Measurements from ENCODE around the gene MTPN.
A peak's percentile ranks its signal among the peaks of the same experiment; 100 is the strongest.

Gene MTPN

GRCh38 chr7:135990258-135990657 lies 13.1 kb upstream of the MTPN start:
- DNase-seq (ENCODE audit: low read depth in 1 of 2, low spot score in 1 of 2), result no peak

GRCh38 chr7:135981958-135982646 lies 4.9 kb upstream of the MTPN start:
- DNase-seq (ENCODE audit: low read depth in 1 of 2, low spot score in 1 of 2), result no peak

GRCh38 chr7:135980665-135981180 lies 3.6 kb upstream of the MTPN start:
- peak in 1 of 2 donors; percentile 15 for DNase-seq (ENCODE audit: low read depth in 1 of 2, low spot score in 1 of 2)

- no peak for DNase-seq (ENCODE audit: low read depth in 1 of 2, low spot score in 1 of 2)
These were observed 2.9 kb upstream of the MTPN start for GRCh38 chr7:135980012-135980551.

GRCh38 chr7:135979471-135980011 lies 2.4 kb upstream of the MTPN start:
- DNase-seq (ENCODE audit: low read depth in 1 of 2, low spot score in 1 of 2), result no peak

GRCh38 chr7:135978624-135979023 lies 1.5 kb upstream of the MTPN start:
- DNase-seq (ENCODE audit: low read depth in 1 of 2, low spot score in 1 of 2), result no peak

GRCh38 chr7:135977742-135978066 lies 545 bp upstream of the MTPN start:
- DNase-seq (ENCODE audit: low read depth in 1 of 2, low spot score in 1 of 2), result no peak

- no peak for DNase-seq (ENCODE audit: low read depth in 1 of 2, low spot score in 1 of 2)
These were observed 700 bp downstream of the MTPN start for GRCh38 chr7:135976312-135977006.

- no peak for DNase-seq (ENCODE audit: low read depth in 1 of 2, low spot score in 1 of 2)
These were observed 2.0 kb downstream of the MTPN start for GRCh38 chr7:135975166-135975565.

GRCh38 chr7:135974667-135975066 lies 2.5 kb downstream of the MTPN start:
- no peak for DNase-seq (ENCODE audit: low read depth in 1 of 2, low spot score in 1 of 2)

GRCh38 chr7:135971366-135971725 lies 5.8 kb downstream of the MTPN start:
- DNase-seq (ENCODE audit: low read depth in 1 of 2, low spot score in 1 of 2), result no peak

GRCh38 chr7:135970682-135971365 lies 6.3 kb downstream of the MTPN start:
- DNase-seq (ENCODE audit: low read depth in 1 of 2, low spot score in 1 of 2), result no peak

GRCh38 chr7:135970045-135970444 lies 7.1 kb downstream of the MTPN start:
- no peak for DNase-seq (ENCODE audit: low read depth in 1 of 2, low spot score in 1 of 2)

- no peak for DNase-seq (ENCODE audit: low read depth in 1 of 2, low spot score in 1 of 2)
These were observed 10.7 kb downstream of the MTPN start for GRCh38 chr7:135966341-135967043.

GRCh38 chr7:135965602-135966001 lies 11.6 kb downstream of the MTPN start:
- DNase-seq (ENCODE audit: low read depth in 1 of 2, low spot score in 1 of 2), result no peak

- no peak for DNase-seq (ENCODE audit: low read depth in 1 of 2, low spot score in 1 of 2)
These were observed 12.4 kb downstream of the MTPN start for GRCh38 chr7:135964791-135965190.

- DNase-seq (ENCODE audit: low read depth in 1 of 2, low spot score in 1 of 2), result no peak
These were observed 12.9 kb downstream of the MTPN start for GRCh38 chr7:135964274-135964673.

GRCh38 chr7:135962802-135963201 lies 14.4 kb downstream of the MTPN start:
- DNase-seq (ENCODE audit: low read depth in 1 of 2, low spot score in 1 of 2), result no peak

GRCh38 chr7:135960709-135961451 lies 16.3 kb downstream of the MTPN start:
- no peak for DNase-seq (ENCODE audit: low read depth in 1 of 2, low spot score in 1 of 2)

- no peak for DNase-seq (ENCODE audit: low read depth in 1 of 2, low spot score in 1 of 2)
These were observed 17.4 kb downstream of the MTPN start for GRCh38 chr7:135959646-135960363.

Data from stimulated activated CD4-positive, alpha-beta T cell treated with anti-CD3 and anti-CD28 coated beads, Interleukin-15, amount 100 ng/mL, for 1 hour (primary cell).